ENCODE data around the gene PROC. TPM values are rescaled to one million over a fixed set of nuclear protein-coding genes. Genes with fewer than 3 reads are reported as not detected.

Gene PROC
- total and polyA plus RNA-seq, 12 donors, result 0.10 to 0.16 TPM; not detected in 10

DNA sequence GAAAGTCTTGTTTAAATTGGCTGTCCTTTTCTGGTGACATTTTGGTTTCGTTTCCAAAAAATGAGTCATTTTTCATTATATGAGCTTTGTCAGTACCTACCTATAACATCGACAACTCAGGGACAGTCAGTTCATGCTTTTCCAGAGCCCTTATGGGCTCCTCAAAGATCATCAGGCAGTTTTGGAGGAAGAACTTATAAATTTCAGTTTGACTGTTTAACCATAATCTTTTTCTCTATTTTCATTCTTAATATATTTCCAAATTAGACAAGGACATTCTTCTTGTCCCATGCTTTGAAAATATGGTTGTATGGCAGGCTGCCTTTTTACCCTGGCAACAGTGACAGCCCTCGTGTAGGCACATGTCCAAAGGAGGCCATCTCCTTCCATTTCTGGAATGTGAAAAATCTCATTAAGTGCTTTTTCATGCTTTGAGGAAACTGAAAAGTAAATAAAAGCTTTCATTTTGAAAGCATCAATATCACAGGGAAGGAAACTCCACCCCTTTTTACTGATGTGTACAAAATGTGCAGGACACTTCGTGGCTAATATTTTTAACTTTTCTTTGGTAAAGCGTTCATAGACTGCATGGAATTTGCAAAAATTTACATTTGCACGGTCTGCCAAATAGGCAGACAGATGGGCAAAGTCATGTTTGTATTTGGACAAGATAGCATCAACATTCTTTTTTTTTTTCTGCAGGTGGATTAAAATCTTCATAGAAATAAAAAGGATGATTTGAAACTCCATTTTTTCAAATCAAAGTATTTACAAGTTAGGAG is 7.2 kb upstream of the PROC start:
- H3K36me3 ChIP-seq (replicated peaks in 1 of 2), result no peaks in the 10 kb centered on the region
- no peaks in the 10 kb centered on the region for H3K27me3 ChIP-seq
- DNase-seq, result peak in 6 of 7 donors; percentile 45 to 85 (median 72)
- 13 to 24% (median 18%) methylated on average over 6 of the region's 6 CpGs for WGBS, 4 donors
- peak overlapping the region; percentile 35 to 92 (median 66) for H3K27ac ChIP-seq
- intact Hi-C loops (cut with DNase I), result no loop called here
- peaks cover 6 to 41% of the 10 kb centered on the region in 2 donors for H3K4me1 ChIP-seq (replicated peaks in 1 of 2)
- TF ChIP-seq POLR2A (IDR thresholded peaks at IDR 0.05), result no peak
- TF ChIP-seq, protein P1, sequence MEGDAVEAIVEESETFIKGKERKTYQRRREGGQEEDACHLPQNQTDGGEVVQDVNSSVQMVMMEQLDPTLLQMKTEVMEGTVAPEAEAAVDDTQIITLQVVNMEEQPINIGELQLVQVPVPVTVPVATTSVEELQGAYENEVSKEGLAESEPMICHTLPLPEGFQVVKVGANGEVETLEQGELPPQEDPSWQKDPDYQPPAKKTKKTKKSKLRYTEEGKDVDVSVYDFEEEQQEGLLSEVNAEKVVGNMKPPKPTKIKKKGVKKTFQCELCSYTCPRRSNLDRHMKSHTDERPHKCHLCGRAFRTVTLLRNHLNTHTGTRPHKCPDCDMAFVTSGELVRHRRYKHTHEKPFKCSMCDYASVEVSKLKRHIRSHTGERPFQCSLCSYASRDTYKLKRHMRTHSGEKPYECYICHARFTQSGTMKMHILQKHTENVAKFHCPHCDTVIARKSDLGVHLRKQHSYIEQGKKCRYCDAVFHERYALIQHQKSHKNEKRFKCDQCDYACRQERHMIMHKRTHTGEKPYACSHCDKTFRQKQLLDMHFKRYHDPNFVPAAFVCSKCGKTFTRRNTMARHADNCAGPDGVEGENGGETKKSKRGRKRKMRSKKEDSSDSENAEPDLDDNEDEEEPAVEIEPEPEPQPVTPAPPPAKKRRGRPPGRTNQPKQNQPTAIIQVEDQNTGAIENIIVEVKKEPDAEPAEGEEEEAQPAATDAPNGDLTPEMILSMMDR (IDR thresholded peaks at IDR 0.05), result no peak
- H3K9me3 ChIP-seq (replicated peaks in 1 of 3), result no peaks in the 10 kb centered on the region
- H3K4me3 ChIP-seq, result no peak overlapping the region

DNA sequence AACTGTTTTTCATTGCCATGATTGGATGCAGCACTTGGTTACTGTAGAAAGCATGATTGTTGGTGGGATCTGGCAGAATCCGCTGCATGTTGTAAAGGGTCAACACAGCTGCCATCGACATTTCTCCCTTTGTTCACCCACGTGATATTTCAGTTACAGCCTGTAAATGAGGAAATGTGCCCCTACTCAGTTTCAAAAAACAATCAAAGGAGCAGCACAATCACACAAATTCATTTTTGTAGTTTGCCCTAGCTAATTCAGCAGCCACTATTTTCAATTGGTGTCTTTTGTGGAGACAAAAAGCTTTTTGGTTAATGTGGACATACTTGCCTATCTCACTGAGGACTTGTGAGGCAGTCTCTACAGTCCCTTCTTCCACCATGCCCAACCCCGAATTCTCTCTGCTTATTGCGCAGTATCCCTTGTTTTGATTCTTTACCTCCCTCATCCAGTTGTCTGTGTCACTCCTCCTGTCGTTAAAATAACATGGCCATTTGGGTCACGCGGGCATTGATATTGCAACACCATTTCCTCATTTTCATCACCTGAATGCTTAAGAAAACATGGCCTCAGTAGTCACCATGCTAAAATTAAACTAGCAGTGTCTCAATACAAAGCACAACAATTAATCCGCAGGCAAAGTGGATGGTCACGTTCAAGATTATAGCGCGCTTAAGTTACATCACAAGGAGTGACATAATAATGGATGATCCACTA is 6.4 kb upstream of the PROC start:
- Histone ChIP-seq H3K27me3 (no peaks in the 10 kb centered on the region), H3K4me3 (no peak overlapping the region), H3K9me3 (replicated peaks in 1 of 3) (no peaks in the 10 kb centered on the region), H3K4me1 (replicated peaks in 1 of 2) (peaks cover 6 to 45% of the 10 kb centered on the region in 2 donors), H3K36me3 (replicated peaks in 1 of 2) (no peaks in the 10 kb centered on the region), H3K27ac (peak overlapping the region in 3 of 5 donors; percentile 31 to 92 (median 61))
- peak in 1 of 7 donors; percentile 32 for DNase-seq
- intact Hi-C loops (cut with DNase I), result no loop called here
- WGBS, 4 donors, result 64 to 71% (median 70%) methylated on average over 12 of the region's 12 CpGs
- no peak for TF ChIP-seq POLR2A (IDR thresholded peaks at IDR 0.05)
- TF ChIP-seq, protein P1 (IDR thresholded peaks at IDR 0.05), result no peak

DNA sequence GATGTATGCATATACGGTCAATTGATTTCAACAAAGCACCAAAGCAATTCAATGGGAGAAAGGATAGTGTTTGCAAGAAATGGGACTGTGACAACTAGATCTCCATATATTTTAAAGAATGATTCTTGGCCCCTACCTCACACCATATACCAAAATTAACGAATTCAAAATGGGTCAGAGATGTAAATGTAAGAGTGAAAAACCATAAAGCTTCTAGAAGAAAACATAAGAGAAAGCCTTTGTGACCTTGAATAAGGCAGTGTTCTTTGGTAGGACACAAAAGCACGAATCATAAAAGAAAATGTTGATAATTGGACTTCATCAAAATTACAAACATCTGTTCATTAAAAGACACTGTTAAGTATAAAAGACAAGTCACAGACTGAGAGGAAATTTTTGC is 5.0 kb upstream of the PROC start:
- Histone ChIP-seq H3K4me3 (no peak overlapping the region), H3K27ac (no peak overlapping the region), H3K9me3 (replicated peaks in 1 of 3) (no peaks in the 10 kb centered on the region), H3K4me1 (replicated peaks in 1 of 2) (peaks cover 6 to 45% of the 10 kb centered on the region in 2 donors), H3K27me3 (no peaks in the 10 kb centered on the region), H3K36me3 (replicated peaks in 1 of 2) (no peaks in the 10 kb centered on the region)
- intact Hi-C loops (cut with DNase I), result no loop called here
- DNase-seq, result no peak
- WGBS, 4 donors, result 79 to 87% (median 81%) methylated on average over 3 of the region's 3 CpGs
- TF ChIP-seq, protein P1 (IDR thresholded peaks at IDR 0.05), result no peak
- TF ChIP-seq POLR2A (IDR thresholded peaks at IDR 0.05), result no peak

DNA sequence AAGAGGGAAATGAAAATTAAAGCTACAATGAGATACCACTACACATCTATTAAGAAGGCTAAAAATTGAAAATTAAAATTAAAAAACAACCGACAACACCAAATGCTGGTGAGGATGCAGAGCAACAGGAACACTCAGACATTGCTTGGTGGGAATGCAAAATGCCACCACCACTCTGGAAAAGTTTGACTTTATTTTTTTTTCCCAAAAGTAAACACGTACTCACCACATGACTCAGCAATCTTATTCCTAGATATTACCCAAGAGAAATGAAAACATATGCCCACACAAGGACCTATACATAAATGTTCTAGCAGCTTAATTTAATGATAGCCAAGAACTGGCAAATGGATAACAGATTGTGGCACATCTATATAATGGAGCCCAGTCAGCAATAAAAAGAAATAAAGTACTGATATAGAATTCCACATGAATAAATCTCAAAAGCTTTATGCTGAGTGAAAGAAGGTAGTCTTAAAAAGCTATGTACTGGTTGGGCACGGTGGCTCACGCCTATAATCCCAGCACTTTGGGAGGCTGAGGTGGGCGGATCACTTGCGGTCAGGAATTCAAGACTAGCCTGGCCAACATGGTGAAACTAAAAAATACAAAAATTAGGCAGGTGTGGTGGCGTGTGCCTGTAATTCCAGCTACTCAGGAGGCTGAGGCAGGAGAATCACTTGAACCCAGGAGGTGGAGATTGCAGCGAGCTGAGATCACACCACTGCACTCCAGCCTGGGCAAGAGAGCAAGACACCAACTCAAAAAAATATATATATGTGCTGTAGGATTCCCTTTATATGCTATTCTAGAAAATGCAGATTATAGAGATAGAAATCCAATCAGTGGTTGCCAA is 4.2 kb upstream of the PROC start:
- H3K4me1 ChIP-seq (replicated peaks in 1 of 2), result peaks cover 6 to 40% of the 10 kb centered on the region in 2 donors
- no peaks in the 10 kb centered on the region for H3K27me3 ChIP-seq
- no peaks in the 10 kb centered on the region for H3K9me3 ChIP-seq (replicated peaks in 1 of 3)
- TF ChIP-seq POLR2A (IDR thresholded peaks at IDR 0.05), result no peak
- TF ChIP-seq, protein P1 (IDR thresholded peaks at IDR 0.05), result no peak
- H3K36me3 ChIP-seq (replicated peaks in 1 of 2), result no peaks in the 10 kb centered on the region
- no peak for DNase-seq
- WGBS, 4 donors, result 85 to 88% (median 86%) methylated on average over 8 of the region's 8 CpGs
- intact Hi-C loops (cut with DNase I), result no loop called here
- H3K4me3 ChIP-seq, result no peak overlapping the region
- H3K27ac ChIP-seq, result no peak overlapping the region

All from adrenal gland (tissue), 12 donors.